RWPE1 (cell line): ENCODE results near the gene CNN2.

Experiments
- CTCF ChIA-PET: fragments of 350-600 bp; sonication (Branson Sonifier 250); formaldehyde crosslinking; extraction: SDS; loops from one replicate; lab custom pipeline; 2021; lab: Yijun Ruan, JAX
- POLR2A ChIA-PET: fragments of 400-600 bp; formaldehyde crosslinking; extraction: SDS; loops from one replicate; lab custom pipeline; 2020; ENCODE audit warnings: antibody characterized with exemption; ENCODE audit not compliant: low non-redundant PET; lab: Yijun Ruan, JAX
- DNase-seq: peaks from one replicate; pipeline ENCODE4 v3.0.0; 2012; ENCODE audit warnings: low spot score
- H3K27ac ChIP-seq: fragments of 450-650 bp; 2 replicates; pipeline ENCODE4 v1.5.1; 2017
- TF ChIP-seq, protein P1 (sequence below): fragments of 450-650 bp; conservative IDR thresholded peaks from 2 replicates; pipeline ENCODE4 v1.5.1; 2017; ENCODE audit warnings: low read depth, mild to moderate bottlenecking

CNN2 gene

DNA sequence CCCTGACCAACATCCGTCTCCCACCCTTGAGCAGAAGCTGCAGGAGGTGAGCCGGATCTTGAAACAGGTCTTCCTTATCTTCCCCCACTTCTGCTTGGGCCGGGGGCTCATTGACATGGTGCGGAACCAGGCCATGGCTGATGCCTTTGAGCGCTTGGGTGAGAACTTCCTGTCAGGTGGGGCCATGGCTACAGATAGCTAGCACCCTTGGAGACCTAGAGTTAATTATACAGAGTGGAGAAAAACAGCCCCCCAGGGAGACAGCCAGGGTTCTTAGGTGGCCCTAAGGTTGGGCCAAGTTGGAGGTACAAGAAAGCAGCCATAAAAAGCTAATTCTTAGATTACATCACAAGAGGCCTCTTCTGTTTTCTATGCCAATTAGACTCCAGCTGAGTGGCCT is 31.7 kb downstream of the CNN2 start:
- TF ChIP-seq, protein P1, sequence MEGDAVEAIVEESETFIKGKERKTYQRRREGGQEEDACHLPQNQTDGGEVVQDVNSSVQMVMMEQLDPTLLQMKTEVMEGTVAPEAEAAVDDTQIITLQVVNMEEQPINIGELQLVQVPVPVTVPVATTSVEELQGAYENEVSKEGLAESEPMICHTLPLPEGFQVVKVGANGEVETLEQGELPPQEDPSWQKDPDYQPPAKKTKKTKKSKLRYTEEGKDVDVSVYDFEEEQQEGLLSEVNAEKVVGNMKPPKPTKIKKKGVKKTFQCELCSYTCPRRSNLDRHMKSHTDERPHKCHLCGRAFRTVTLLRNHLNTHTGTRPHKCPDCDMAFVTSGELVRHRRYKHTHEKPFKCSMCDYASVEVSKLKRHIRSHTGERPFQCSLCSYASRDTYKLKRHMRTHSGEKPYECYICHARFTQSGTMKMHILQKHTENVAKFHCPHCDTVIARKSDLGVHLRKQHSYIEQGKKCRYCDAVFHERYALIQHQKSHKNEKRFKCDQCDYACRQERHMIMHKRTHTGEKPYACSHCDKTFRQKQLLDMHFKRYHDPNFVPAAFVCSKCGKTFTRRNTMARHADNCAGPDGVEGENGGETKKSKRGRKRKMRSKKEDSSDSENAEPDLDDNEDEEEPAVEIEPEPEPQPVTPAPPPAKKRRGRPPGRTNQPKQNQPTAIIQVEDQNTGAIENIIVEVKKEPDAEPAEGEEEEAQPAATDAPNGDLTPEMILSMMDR, result no peak
- H3K27ac ChIP-seq, result no peak overlapping the region
- ChIA-PET POLR2A (interaction anchor here (0.5 kb wide), 1 partner anchor 155 kb away, joined by 3 read pairs; no protein-coding TSS in a partner anchor), CTCF (no interaction called here)
- no peak for DNase-seq

DNA sequence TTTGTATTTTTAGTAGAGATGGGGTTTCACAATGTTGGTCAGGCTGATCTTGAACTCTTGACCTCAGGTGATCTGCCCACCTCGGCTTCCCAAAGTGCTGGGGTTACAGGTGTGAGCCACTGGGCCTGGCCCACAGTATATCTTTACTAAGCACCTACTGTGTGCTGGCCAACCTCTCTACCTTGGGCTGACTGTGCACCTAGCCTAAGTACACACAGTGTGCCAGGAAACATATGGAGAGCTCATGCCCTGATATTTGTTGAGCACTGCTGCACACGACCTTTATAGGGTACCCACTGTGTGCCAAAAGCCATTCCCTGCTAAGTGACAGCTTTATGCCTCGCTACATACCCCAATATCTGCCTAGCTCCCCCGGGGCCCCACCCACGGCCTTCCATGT is 34.3 kb downstream of the CNN2 start:
- ChIA-PET POLR2A (no interaction called here), CTCF (no interaction called here)
- H3K27ac ChIP-seq, result 0 out of 2 replicates have a peak overlapping the region, but pooled peaks have one; percentile 11
- TF ChIP-seq, protein P1, result no peak
- DNase-seq, result no peak

DNA sequence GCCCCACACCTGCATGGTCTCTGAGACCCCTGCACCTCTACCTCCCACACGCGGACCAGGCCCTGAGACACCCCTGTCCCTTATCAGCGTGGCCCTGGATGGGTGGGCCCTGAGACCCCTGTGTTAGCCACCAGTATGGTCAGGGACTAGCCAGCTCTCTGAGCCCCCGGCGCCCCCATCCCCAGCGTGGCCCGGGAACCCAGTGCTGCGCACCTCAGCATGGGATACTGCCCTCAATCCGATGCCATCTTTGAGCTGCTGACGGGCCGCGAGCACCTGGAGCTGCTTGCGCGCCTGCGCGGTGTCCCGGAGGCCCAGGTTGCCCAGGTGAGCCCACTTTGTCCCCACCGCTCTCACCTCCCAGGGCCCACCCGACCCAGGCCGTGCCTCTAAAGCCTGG is 35.6 kb downstream of the CNN2 start:
- CTCF ChIA-PET, result no interaction called here
- no peak for DNase-seq
- POLR2A ChIA-PET, result interaction anchor here (0.5 kb wide), 1 partner anchor 25 kb away, joined by 3 read pairs; no protein-coding TSS in a partner anchor
- peak overlapping the region; percentile 11 for H3K27ac ChIP-seq
- TF ChIP-seq, protein P1, result no peak

DNA sequence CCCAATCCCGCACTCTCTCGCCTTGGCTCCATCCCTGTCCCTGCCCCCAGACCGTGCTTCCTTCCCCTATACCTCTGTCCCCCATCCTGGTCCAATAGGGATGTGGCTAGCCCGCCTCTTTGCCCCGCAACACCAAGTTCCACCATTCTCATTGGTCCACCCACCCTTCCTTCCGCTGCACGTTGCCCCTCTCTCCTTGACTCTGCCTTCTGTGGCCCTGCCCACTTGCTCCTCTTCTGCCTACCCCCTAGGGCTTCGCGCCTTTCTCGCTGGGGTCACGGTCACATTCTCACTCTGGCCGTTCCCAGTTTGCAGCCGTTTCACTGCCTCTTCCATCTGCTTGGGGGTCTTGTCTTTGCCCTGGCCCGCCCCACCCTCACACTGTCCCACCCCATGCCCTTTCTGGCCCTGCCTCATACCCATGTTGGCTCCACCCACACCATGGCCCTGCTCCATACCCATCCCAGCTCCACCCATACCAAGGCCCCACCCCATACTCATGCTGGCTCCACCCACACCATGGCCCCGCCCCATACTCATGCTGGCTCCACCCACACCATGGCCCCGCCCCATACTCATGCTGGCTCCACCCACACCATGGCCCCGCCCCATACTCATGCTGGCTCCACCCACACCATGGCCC is 36.1 kb downstream of the CNN2 start:
- CTCF ChIA-PET, result no interaction called here
- peak; percentile 48 for DNase-seq
- H3K27ac ChIP-seq, result peak overlapping the region; percentile 11; the same call in 1 of the 2 replicates
- POLR2A ChIA-PET, result interaction anchor here (0.5 kb wide), 1 partner anchor 25 kb away, joined by 3 read pairs; no protein-coding TSS in a partner anchor
- TF ChIP-seq, protein P1, result no peak

DNA sequence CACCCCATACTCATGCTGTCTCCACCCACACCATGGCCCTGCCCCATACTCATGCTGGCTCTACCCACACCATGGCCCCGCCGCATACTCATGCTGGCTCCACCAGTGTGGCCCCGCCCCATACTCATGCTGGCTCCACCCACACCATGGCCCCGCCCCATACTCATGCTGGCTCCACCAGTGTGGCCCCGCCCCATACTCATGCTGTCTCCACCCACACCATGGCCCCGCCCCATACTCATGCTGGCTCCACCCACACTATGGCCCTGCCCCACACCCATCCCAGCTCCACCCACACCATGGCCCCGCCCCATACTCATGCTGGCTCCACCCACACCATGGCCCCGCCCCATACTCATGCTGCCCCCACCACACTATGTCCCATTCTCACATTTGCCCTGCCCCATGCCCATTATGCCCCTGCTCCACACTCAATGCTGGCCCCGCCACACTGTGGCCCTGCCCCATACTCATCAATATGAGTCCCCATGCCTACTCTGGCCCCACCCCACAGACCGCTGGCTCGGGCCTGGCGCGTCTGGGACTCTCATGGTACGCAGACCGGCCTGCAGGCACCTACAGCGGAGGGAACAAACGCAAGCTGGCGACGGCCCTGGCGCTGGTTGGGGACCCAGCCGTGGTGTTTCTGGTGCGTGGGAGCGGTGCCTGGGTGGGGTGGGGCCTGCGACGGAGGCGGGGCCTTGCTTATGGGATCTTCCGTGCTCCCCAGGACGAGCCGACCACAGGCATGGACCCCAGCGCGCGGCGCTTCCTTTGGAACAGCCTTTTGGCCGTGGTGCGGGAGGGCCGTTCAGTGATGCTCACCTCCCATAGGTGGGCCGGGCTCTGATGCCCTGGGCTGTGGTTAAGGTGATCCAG is 36.9 kb downstream of the CNN2 start:
- DNase-seq, result peak; percentile 39

More for the DNA sequence above, 36.9 kb downstream of the CNN2 start:
- ChIA-PET POLR2A (no interaction called here), CTCF (no interaction called here)
- peak overlapping the region; percentile 83; the same call in 1 of the 2 replicates for H3K27ac ChIP-seq
- TF ChIP-seq, protein P1, result no peak
